Measurements from ENCODE around the gene ARRDC2. TPM values are rescaled to one million over a fixed set of nuclear protein-coding genes. Genes with fewer than 3 reads are reported as not detected.

ARRDC2 gene
- total and polyA plus RNA-seq, 10 of the 15 experiments (the other 5 are each of a cell fraction or from before 2014, with no cell fraction given): 0.48 to 10.1 (median 4.8) TPM

- TF ChIP-seq CUX1 (IDR thresholded peaks at IDR 0.05; ENCODE audit: insufficient replicate concordance, low read depth, low read length): no peak
- TF ChIP-seq ASH2L (IDR thresholded peaks at IDR 0.05; ENCODE audit: borderline replicate concordance, low read depth): no peak
- TF ChIP-seq ZNF592 (IDR thresholded peaks at IDR 0.05): no peak
- no peak for TF ChIP-seq REST (IDR thresholded peaks at IDR 0.05; ENCODE audit: low read depth, low read length)
- no peak for TF ChIP-seq KLF5 (IDR thresholded peaks at IDR 0.05; ENCODE audit: partially characterized antibody)
- TF ChIP-seq ZNF687 (IDR thresholded peaks at IDR 0.05): peak; percentile 45; the same call in 1 of the 2 replicates
- TF ChIP-seq BCL3 (IDR thresholded peaks at IDR 0.05; ENCODE audit: borderline replicate concordance, insufficient read depth, low read depth, low read length, poor library complexity, severe bottlenecking): no peak
Measured at GRCh38 chr19:18007917-18008673, at the start of gene ARRDC2 (continued).

Data from GM12878 (cell line).